ENCODE data around the gene GIPC1.

Gene GIPC1

GRCh38 chr19:14432791-14433553, 63.0 kb downstream of the GIPC1 start, which contains the start of gene PKN1:
TSS of gene PKN1 (plus strand) at chr19:14433306. CDS start at chr19:14433522, 216 bp downstream.
- H3K4me3 ChIP-seq (ENCODE audit: low read length) = peak within 1 kb of the TSS; percentile 40
- no peaks in the 10 kb centered on the region for H3K36me3 ChIP-seq (ENCODE audit: control insufficient read depth, insufficient read depth, low read length)
- H3K27me3 ChIP-seq (ENCODE audit: control insufficient read depth, insufficient read depth, low read length) = no peaks in the 10 kb centered on the region
- no peaks in the 10 kb centered on the region for H3K9me3 ChIP-seq (ENCODE audit: control insufficient read depth, low read length)
- peak within 1 kb of the TSS; percentile 80 for H3K9ac ChIP-seq (ENCODE audit: low read length)
- peaks cover 27% of the 10 kb centered on the region for H3K4me1 ChIP-seq (ENCODE audit: control insufficient read depth, insufficient read depth, low read length)

GRCh38 chr19:14430712-14431111, 65.2 kb downstream of the GIPC1 start:
- H3K9me3 ChIP-seq (ENCODE audit: control insufficient read depth, low read length) = no peaks in the 10 kb centered on the region
- no peaks in the 10 kb centered on the region for H3K36me3 ChIP-seq (ENCODE audit: control insufficient read depth, insufficient read depth, low read length)
- H3K9ac ChIP-seq (ENCODE audit: low read length) = no peak overlapping the region
- peaks cover 27% of the 10 kb centered on the region for H3K4me1 ChIP-seq (ENCODE audit: control insufficient read depth, insufficient read depth, low read length)
- no peaks in the 10 kb centered on the region for H3K27me3 ChIP-seq (ENCODE audit: control insufficient read depth, insufficient read depth, low read length)
- H3K4me3 ChIP-seq (ENCODE audit: low read length) = no peak overlapping the region

DNA sequence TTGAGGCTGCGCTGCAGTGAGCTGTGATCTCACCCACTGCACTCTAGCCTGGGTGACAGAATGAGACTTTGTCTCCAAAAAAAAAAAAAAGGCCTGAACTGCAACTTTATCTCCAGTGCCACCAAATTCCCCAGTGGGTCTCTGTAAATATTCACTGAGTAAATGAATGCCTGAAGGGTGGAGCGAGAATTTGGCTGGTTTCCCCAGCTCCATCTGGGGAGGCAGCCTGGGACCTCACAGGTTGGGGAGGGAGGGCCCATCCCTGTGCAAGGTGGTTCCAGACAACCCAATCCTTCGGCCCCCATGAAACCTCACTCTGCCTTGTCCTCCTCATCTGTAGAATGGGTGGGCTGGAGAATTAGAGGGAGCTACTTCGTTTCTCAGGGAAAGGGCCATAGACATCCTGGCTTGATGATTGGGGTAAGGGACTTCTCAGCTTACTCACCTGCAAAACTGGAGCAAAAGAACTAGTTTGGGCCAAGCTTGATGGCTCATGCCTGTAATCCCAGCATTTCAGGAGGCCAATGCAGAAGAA, 67.0 kb downstream of the GIPC1 start:
- peaks cover 10% of the 10 kb centered on the region for H3K4me1 ChIP-seq (ENCODE audit: control insufficient read depth, insufficient read depth, low read length)
- no peaks in the 10 kb centered on the region for H3K36me3 ChIP-seq (ENCODE audit: control insufficient read depth, insufficient read depth, low read length)
- H3K9me3 ChIP-seq (ENCODE audit: control insufficient read depth, low read length) = no peaks in the 10 kb centered on the region
- no peaks in the 10 kb centered on the region for H3K27me3 ChIP-seq (ENCODE audit: control insufficient read depth, insufficient read depth, low read length)
- H3K9ac ChIP-seq (ENCODE audit: low read length) = no peak overlapping the region
- no peak overlapping the region for H3K4me3 ChIP-seq (ENCODE audit: low read length)
